ENCODE measurements around the gene SMAD4. TPM values are rescaled to one million over a fixed set of nuclear protein-coding genes. Genes with fewer than 3 reads are reported as not detected.

Gene SMAD4
- total and polyA plus RNA-seq, 2 of the 13 experiments (the other 11 are each of a cell fraction or from before 2014, with no cell fraction given), result 70.2 to 72.0 TPM

DNA sequence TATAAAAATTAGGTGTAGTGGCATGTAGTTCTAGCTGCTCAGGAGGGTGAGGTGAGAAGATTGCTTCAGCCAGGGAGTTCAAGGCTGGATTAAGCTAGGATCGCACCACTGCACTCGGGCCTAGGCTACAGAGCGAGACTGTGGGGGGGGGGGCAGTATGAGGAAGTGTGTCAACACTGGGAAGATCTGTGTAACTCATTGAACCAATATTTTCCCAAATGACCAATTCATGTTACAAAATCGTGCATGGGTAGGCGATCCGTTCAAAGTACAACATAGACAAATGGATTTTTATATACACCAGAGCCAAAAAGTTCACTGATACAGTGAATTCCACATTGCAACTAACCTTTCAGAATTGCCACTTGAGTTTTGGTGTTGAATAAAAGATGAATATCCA, 8.1 kb downstream of the SMAD4 start (continued):
- TF ChIP-seq, protein P1, sequence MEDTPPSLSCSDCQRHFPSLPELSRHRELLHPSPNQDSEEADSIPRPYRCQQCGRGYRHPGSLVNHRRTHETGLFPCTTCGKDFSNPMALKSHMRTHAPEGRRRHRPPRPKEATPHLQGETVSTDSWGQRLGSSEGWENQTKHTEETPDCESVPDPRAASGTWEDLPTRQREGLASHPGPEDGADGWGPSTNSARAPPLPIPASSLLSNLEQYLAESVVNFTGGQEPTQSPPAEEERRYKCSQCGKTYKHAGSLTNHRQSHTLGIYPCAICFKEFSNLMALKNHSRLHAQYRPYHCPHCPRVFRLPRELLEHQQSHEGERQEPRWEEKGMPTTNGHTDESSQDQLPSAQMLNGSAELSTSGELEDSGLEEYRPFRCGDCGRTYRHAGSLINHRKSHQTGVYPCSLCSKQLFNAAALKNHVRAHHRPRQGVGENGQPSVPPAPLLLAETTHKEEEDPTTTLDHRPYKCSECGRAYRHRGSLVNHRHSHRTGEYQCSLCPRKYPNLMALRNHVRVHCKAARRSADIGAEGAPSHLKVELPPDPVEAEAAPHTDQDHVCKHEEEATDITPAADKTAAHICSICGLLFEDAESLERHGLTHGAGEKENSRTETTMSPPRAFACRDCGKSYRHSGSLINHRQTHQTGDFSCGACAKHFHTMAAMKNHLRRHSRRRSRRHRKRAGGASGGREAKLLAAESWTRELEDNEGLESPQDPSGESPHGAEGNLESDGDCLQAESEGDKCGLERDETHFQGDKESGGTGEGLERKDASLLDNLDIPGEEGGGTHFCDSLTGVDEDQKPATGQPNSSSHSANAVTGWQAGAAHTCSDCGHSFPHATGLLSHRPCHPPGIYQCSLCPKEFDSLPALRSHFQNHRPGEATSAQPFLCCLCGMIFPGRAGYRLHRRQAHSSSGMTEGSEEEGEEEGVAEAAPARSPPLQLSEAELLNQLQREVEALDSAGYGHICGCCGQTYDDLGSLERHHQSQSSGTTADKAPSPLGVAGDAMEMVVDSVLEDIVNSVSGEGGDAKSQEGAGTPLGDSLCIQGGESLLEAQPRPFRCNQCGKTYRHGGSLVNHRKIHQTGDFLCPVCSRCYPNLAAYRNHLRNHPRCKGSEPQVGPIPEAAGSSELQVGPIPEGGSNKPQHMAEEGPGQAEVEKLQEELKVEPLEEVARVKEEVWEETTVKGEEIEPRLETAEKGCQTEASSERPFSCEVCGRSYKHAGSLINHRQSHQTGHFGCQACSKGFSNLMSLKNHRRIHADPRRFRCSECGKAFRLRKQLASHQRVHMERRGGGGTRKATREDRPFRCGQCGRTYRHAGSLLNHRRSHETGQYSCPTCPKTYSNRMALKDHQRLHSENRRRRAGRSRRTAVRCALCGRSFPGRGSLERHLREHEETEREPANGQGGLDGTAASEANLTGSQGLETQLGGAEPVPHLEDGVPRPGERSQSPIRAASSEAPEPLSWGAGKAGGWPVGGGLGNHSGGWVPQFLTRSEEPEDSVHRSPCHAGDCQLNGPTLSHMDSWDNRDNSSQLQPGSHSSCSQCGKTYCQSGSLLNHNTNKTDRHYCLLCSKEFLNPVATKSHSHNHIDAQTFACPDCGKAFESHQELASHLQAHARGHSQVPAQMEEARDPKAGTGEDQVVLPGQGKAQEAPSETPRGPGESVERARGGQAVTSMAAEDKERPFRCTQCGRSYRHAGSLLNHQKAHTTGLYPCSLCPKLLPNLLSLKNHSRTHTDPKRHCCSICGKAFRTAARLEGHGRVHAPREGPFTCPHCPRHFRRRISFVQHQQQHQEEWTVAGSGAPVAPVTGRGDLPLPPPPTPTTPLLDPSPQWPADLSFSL (CRISPR knock-in tag; IDR thresholded peaks at IDR 0.05), result no peak
- TF ChIP-seq THYN1 (CRISPR knock-in tag; IDR thresholded peaks at IDR 0.05; ENCODE audit: borderline replicate concordance, low read depth) (no peak), ZNF430 (CRISPR knock-in tag; IDR thresholded peaks at IDR 0.05) (no peak), SRF (IDR thresholded peaks at IDR 0.05; ENCODE audit: low read depth, low read length) (no peak), KLF6 (CRISPR knock-in tag; IDR thresholded peaks at IDR 0.05) (no peak), ZNF572 (CRISPR knock-in tag; IDR thresholded peaks at IDR 0.05) (no peak), ZNF256 (CRISPR knock-in tag; conservative IDR thresholded peaks at IDR 0.05) (no peak), ZMYM3 (CRISPR knock-in tag; IDR thresholded peaks at IDR 0.05) (peak; percentile 30; the same call in 1 of the 2 replicates), SSRP1 (CRISPR knock-in tag; IDR thresholded peaks at IDR 0.05) (no peak), ZNF777 (CRISPR knock-in tag; IDR thresholded peaks at IDR 0.05) (no peak), ZNF552 (CRISPR knock-in tag; IDR thresholded peaks at IDR 0.05; ENCODE audit: borderline replicate concordance) (no peak), YEATS4 (CRISPR knock-in tag; IDR thresholded peaks at IDR 0.05; ENCODE audit: borderline replicate concordance) (no peak), SETDB1 (CRISPR knock-in tag; IDR thresholded peaks at IDR 0.05; ENCODE audit: borderline replicate concordance) (no peak), ESRRA (CRISPR knock-in tag; IDR thresholded peaks at IDR 0.05; ENCODE audit: low read depth) (no peak), HIVEP1 (CRISPR knock-in tag; IDR thresholded peaks at IDR 0.05) (no peak), MED1 (CRISPR knock-in tag; IDR thresholded peaks at IDR 0.05) (peak; percentile 61), ZNF562 (CRISPR knock-in tag; IDR thresholded peaks at IDR 0.05; ENCODE audit: borderline replicate concordance) (no peak), SAP130 (CRISPR knock-in tag; IDR thresholded peaks at IDR 0.05; ENCODE audit: low read depth) (peak; percentile 80)
- TF ChIP-seq, protein P2, sequence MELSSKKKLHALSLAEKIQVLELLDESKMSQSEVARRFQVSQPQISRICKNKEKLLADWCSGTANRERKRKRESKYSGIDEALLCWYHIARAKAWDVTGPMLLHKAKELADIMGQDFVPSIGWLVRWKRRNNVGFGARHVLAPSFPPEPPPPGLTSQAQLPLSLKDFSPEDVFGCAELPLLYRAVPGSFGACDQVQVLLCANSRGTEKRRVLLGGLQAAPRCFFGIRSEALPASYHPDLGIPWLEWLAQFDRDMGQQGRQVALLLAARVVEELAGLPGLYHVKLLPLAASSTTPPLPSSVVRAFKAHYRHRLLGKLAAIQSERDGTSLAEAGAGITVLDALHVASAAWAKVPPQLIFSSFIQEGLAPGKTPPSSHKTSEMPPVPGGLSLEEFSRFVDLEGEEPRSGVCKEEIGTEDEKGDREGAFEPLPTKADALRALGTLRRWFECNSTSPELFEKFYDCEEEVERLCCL (CRISPR knock-in tag; IDR thresholded peaks at IDR 0.05; ENCODE audit: borderline replicate concordance), result no peak
- TF ChIP-seq, protein P3, sequence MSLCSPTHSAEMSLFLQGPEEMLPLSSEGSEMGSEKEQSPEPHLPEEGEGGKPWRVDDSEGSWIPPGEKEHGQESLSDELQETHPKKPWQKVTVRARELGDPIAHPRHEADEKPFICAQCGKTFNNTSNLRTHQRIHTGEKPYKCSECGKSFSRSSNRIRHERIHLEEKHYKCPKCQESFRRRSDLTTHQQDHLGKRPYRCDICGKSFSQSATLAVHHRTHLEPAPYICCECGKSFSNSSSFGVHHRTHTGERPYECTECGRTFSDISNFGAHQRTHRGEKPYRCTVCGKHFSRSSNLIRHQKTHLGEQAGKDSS (CRISPR knock-in tag; IDR thresholded peaks at IDR 0.05; ENCODE audit: borderline replicate concordance, low read depth), result no peak
- TF ChIP-seq, protein P4, sequence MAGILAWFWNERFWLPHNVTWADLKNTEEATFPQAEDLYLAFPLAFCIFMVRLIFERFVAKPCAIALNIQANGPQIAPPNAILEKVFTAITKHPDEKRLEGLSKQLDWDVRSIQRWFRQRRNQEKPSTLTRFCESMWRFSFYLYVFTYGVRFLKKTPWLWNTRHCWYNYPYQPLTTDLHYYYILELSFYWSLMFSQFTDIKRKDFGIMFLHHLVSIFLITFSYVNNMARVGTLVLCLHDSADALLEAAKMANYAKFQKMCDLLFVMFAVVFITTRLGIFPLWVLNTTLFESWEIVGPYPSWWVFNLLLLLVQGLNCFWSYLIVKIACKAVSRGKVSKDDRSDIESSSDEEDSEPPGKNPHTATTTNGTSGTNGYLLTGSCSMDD (CRISPR knock-in tag; IDR thresholded peaks at IDR 0.05), result no peak
- TF ChIP-seq, protein P5, sequence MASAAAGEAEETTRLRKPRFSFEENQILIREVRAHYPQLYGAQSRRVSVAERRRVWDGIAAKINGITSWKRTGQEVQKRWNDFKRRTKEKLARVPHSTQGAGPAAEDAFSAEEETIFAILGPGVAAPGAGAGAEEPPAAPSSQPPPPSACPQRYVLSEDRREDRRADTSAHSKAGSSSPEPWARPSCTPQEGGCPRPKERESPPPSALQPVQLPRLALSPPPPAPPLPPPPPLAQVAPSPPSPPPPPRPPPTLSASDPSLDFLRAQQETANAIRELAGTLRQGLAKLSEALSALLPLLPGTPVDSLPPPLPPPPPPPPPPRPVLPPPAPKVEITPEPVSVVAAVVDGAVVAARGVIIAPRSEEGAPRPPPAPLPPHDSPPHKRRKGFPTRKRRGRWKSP (CRISPR knock-in tag; IDR thresholded peaks at IDR 0.05), result peak; percentile 48; the same call in 1 of the 2 replicates
